Measurements from ENCODE around the gene RRAS. TPM values are rescaled to one million over a fixed set of nuclear protein-coding genes. Genes with fewer than 3 reads are reported as not detected.

The RRAS gene
- total and polyA plus RNA-seq, 4 donors, result 4.1 to 18.5 (median 11.1) TPM

- H3K36me3 ChIP-seq (ENCODE audit: control insufficient read depth in 4 of 4, insufficient read depth in 3 of 4, low read depth in 1 of 4, low read length in 3 of 4), result peaks cover 20 to 34% (median 22%) of the 10 kb centered on the region in 4 donors
- no peaks in the 10 kb centered on the region for H3K4me1 ChIP-seq (ENCODE audit: control insufficient read depth in 4 of 4, insufficient read depth in 4 of 4, low read length in 3 of 4)
- no peak overlapping the region for H3K4me3 ChIP-seq (ENCODE audit: low read depth in 1 of 3, low read length in 3 of 3)
- H3K9ac ChIP-seq (ENCODE audit: low read depth in 1 of 2, low read length in 2 of 2), result no peak overlapping the region
- WGBS, result 98% methylated on average over 38 of the region's 38 CpGs
- H3K27me3 ChIP-seq (ENCODE audit: control insufficient read depth in 4 of 4, insufficient read depth in 4 of 4, low read length in 3 of 4), result no peaks in the 10 kb centered on the region
- no peaks in the 10 kb centered on the region for H3K9me3 ChIP-seq (ENCODE audit: control insufficient read depth in 4 of 4, low read length in 3 of 4)
- TF ChIP-seq ATF3 (IDR thresholded peaks at IDR 0.05) (no peak), FOXA1 (IDR thresholded peaks at IDR 0.05) (no peak), RAD21 (IDR thresholded peaks at IDR 0.05) (no peak), RXRA (IDR thresholded peaks at IDR 0.05) (no peak), TAF1 (conservative IDR thresholded peaks at IDR 0.05) (no peak), NR2F2 (IDR thresholded peaks at IDR 0.05) (no peak), YY1 (IDR thresholded peaks at IDR 0.05) (no peak), EGR1 (IDR thresholded peaks at IDR 0.05; ENCODE audit: low read depth in 2 of 2) (no peak), ZBTB33 (IDR thresholded peaks at IDR 0.05) (no peak), MAX (IDR thresholded peaks at IDR 0.05) (no peak), REST (IDR thresholded peaks at IDR 0.05) (no peak), FOXA2 (IDR thresholded peaks at IDR 0.05) (no peak), HNF4A (conservative IDR thresholded peaks at IDR 0.05) (no peak), JUND (IDR thresholded peaks at IDR 0.05) (no peak), GABPA (IDR thresholded peaks at IDR 0.05 in 1 of 2, conservative IDR thresholded peaks at IDR 0.05 in 1 of 2) (no peak), CTCF (IDR thresholded peaks at IDR 0.05; ENCODE audit: low read depth, low read length, missing input control) (no peak), SP1 (IDR thresholded peaks at IDR 0.05) (no peak)
- H3K27ac ChIP-seq (ENCODE audit: low read depth in 1 of 2, low read length in 2 of 2), result no peak overlapping the region
- DNase-seq (ENCODE audit: low spot score), result no peak
Measured at GRCh38 chr19:49601482-49602038, 38.4 kb downstream of the RRAS start.

Data from liver (tissue), 9 donors.